IMR-90 (cell line): ENCODE data around the gene NUP153. TPM values are rescaled to one million over a fixed set of nuclear protein-coding genes. Genes with fewer than 3 reads are reported as not detected.

Experiments
- microRNA-seq, 2 experiments: library from miRNA; stranded (forward) in 1 of 2; unstranded in 1 of 2; fragments of 10-50 nt in 1 of 2; fragments of <30 nt in 1 of 2; gene quantifications in 1 of 2; microRNA quantifications in 1 of 2; one replicate each; pipeline versions ENCODE3 to v1.1.0; 2013 to 2020; ENCODE audit not compliant: insufficient read depth in 1 of 2, insufficient read length in 1 of 2, unreplicated experiment in 1 of 2
- polyA plus RNA-seq, 3 experiments: library from polyadenylated mRNA; depleted of rRNA; stranded (reverse); fragments of >200 nt; gene quantifications; 2 replicates each; pipeline ENCODE4 v1.2.3, GENCODE V29; 2012; ENCODE audit warnings: low replicate concordance in 1 of 3
- small RNA-seq, 5 experiments: library from RNA; depleted of rRNA; stranded (forward); fragments of <200 nt; gene quantifications; one replicate each; pipeline ENCODE3, GENCODE V24; 2012
- total RNA-seq: library from RNA; depleted of rRNA; stranded (reverse); fragments of >200 nt; gene quantifications from 2 replicates; pipeline ENCODE4 v1.2.3, GENCODE V29; 2012; rRNA removed

Gene NUP153
- total and polyA plus RNA-seq, 2 of the 4 experiments (the other 2 are of a cell fraction), result 17.2 to 39.4 TPM

Small RNAs within 50 kb of the gene (microRNA-seq; reads per million reads assigned to microRNA genes)
- not detected for gene RF00019 (ENCODE audit: insufficient read depth, insufficient read length)
- gene RNA5SP204 (ENCODE audit: insufficient read depth, insufficient read length), result 24.8 reads per million, percentile 60 among the genes with 10 or more reads in this experiment
- not detected for gene RNU6-190P (ENCODE audit: insufficient read depth, insufficient read length)
- not detected for gene SUMO2P13 (ENCODE audit: insufficient read depth, insufficient read length)

Small RNAs within 50 kb of the gene (small RNA-seq; reads per million reads assigned to genes)
- 0 reads per million in 5 experiments for gene RF00019
- gene RNA5SP204, result 0.25 to 23.5 (median 1.8) reads per million in 5 experiments
- 0 reads per million in 5 experiments for gene RNU6-190P
- gene SUMO2P13, result 0 reads per million in 5 experiments

Other genes with a start within 250 kb of the NUP153 start
- 8.2 and 17.2 TPM in 2 replicates for gene FAM8A1, start 106.6 kb downstream of the NUP153 start, total RNA-seq
- 6.2 and 8.1 TPM in 2 replicates for gene FAM8A1, start 106.6 kb downstream of the NUP153 start, polyA plus RNA-seq (2012; rRNA removed)